ENCODE results near the gene FYB1.

FYB1 gene

DNA sequence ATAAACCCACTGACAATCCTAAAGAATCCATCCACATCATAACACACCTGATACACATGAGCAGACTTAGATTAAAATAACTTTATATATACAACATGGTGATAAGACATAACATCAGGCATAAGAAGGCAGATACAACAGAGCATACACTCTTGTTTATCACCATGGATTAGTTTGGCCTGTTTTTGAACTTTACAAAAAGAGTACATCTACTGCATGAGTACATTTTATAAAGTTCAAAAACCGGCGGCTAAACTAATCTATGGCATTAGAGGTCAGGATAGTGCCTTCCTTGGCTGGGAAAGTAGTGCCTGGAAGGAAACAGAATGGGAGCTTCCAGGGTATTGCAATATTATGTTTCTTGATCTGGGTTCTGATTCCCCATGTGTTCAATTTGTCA lies 160.3 kb downstream of the FYB1 start:
- Histone ChIP-seq H3K4me2 (ENCODE audit: low read length, poor library complexity, severe bottlenecking) (no peak overlapping the region), H3K9ac (ENCODE audit: low read length) (no peak overlapping the region), H3K4me3 (ENCODE audit: insufficient read depth in 1 of 2, low read depth in 1 of 2, low read length in 2 of 2) (no peak overlapping the region), H4K91ac (ENCODE audit: low read length) (no peak overlapping the region), H2BK120ac (ENCODE audit: low read depth, low read length) (no peak overlapping the region), H3K18ac (ENCODE audit: low read depth in 1 of 2, low read length in 2 of 2) (no peak overlapping the region), H3K14ac (ENCODE audit: low read length in 2 of 2) (no peak overlapping the region), H3K27me3 (ENCODE audit: control insufficient read depth in 1 of 2, insufficient read depth in 1 of 2, low read length in 2 of 2) (no peaks in the 10 kb centered on the region), H2AK5ac (ENCODE audit: low read length, severe bottlenecking) (no peak overlapping the region), H3K4ac (ENCODE audit: low read depth in 1 of 2, low read length in 2 of 2) (no peak overlapping the region), H4K8ac (ENCODE audit: low read length) (no peak overlapping the region), H3K36me3 (ENCODE audit: control insufficient read depth in 1 of 2, insufficient read depth in 2 of 2, low read depth in 1 of 2, low read length in 2 of 2) (peaks cover 3 to 9% of the 10 kb centered on the region in 2 experiments), H3K27ac (ENCODE audit: low read length, poor library complexity, severe bottlenecking) (no peak overlapping the region), H2BK15ac (ENCODE audit: low read depth, poor library complexity, severe bottlenecking) (no peak overlapping the region), H3K79me1 (replicated peaks; ENCODE audit: low read length, poor library complexity, severe bottlenecking) (peaks cover 6% of the 10 kb centered on the region), H3K23ac (ENCODE audit: low read length in 2 of 2) (no peak overlapping the region), H2AFZ (ENCODE audit: low read depth, low read length) (no peak overlapping the region), H3K9me3 (ENCODE audit: control insufficient read depth, low read length) (no peaks in the 10 kb centered on the region), H3K4me1 (ENCODE audit: control insufficient read depth, insufficient read depth, low read depth, low read length) (no peaks in the 10 kb centered on the region), H2BK5ac (ENCODE audit: low read depth, low read length, poor library complexity, severe bottlenecking) (no peak overlapping the region), H2BK12ac (ENCODE audit: low read length in 2 of 2) (no peak overlapping the region)
- DNase-seq, result no peak
- 89% methylated on average over 2 of the region's 2 CpGs for WGBS

DNA sequence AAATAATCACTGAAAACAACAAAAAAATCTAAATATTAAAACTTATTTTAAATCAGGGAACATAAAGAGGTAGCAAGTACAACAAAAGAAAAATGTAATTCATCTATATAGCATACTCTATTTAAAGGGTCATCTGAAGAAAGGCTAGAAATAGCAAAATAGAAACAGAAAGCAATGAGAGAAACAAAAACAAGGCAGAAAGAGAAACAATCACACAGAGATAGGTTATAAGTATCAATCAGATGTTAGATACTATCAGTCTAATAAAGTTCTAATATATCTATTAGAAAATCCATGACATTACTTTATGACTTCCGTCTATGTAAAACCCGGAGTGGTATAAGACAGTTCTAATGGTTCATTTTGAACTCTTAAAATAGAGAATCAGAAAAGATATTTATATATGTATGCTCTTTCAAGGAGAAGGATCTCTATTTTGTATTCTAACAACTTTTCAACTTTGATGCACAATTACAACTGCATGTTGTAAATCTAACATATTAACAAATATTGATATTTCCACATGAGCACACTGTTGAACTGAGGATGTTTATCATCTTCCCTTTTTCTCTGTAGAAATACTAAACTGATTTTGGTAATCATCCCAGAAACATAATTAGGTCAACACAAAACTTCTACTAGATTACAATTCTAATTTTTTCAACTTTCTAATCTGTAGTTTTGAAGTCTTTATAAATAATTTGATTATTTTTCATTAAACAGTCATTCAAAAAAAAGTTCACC lies 161.0 kb downstream of the FYB1 start:
- H3K9ac ChIP-seq (ENCODE audit: low read length), result peak overlapping the region; percentile 88
- WGBS, result no CpG with 5 or more reads among the region's 2 CpGs

DNA sequence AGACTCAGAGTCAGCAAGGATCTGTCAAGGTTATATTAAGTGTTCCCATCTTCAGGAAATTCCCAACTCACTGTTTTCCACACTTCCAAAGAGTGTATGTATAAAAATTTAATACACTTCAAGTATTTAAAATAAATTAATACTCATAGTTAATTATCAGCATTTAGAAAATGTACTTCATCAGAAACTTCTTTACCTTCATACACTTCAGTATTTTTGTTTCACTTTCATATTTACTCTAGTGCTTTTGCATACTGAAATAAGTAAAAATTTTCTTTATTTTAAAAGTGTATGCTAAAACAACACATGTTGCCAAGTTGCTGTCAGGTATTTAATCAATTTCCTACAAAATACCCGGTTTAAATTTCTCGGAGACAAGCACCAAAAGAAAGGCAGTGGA lies 161.6 kb downstream of the FYB1 start:
- Histone ChIP-seq H4K8ac (ENCODE audit: low read length) (no peak overlapping the region), H3K9me3 (ENCODE audit: control insufficient read depth, low read length) (no peaks in the 10 kb centered on the region), H2BK120ac (ENCODE audit: low read depth, low read length) (no peak overlapping the region), H3K4me3 (ENCODE audit: insufficient read depth in 1 of 2, low read depth in 1 of 2, low read length in 2 of 2) (peak overlapping the region in 1 of 2 experiments; percentile 64), H3K4me1 (ENCODE audit: control insufficient read depth, insufficient read depth, low read depth, low read length) (no peaks in the 10 kb centered on the region), H3K27ac (ENCODE audit: low read length, poor library complexity, severe bottlenecking) (no peak overlapping the region), H3K27me3 (ENCODE audit: control insufficient read depth in 1 of 2, insufficient read depth in 1 of 2, low read length in 2 of 2) (no peaks in the 10 kb centered on the region), H2AFZ (ENCODE audit: low read depth, low read length) (no peak overlapping the region), H3K9ac (ENCODE audit: low read length) (peak overlapping the region; percentile 88), H3K4ac (ENCODE audit: low read depth in 1 of 2, low read length in 2 of 2) (no peak overlapping the region), H3K23ac (ENCODE audit: low read length in 2 of 2) (no peak overlapping the region), H3K4me2 (ENCODE audit: low read length, poor library complexity, severe bottlenecking) (no peak overlapping the region), H3K79me1 (replicated peaks; ENCODE audit: low read length, poor library complexity, severe bottlenecking) (peaks cover 9% of the 10 kb centered on the region), H2BK5ac (ENCODE audit: low read depth, low read length, poor library complexity, severe bottlenecking) (no peak overlapping the region), H2AK5ac (ENCODE audit: low read length, severe bottlenecking) (no peak overlapping the region), H2BK12ac (ENCODE audit: low read length in 2 of 2) (no peak overlapping the region), H4K91ac (ENCODE audit: low read length) (no peak overlapping the region), H3K18ac (ENCODE audit: low read depth in 1 of 2, low read length in 2 of 2) (no peak overlapping the region), H2BK15ac (ENCODE audit: low read depth, poor library complexity, severe bottlenecking) (no peak overlapping the region), H3K36me3 (ENCODE audit: control insufficient read depth in 1 of 2, insufficient read depth in 2 of 2, low read depth in 1 of 2, low read length in 2 of 2) (peaks cover 3 to 9% of the 10 kb centered on the region in 2 experiments), H3K14ac (ENCODE audit: low read length in 2 of 2) (no peak overlapping the region)
- 90% methylated on average over 2 of the region's 2 CpGs for WGBS
- peak; percentile 30 for DNase-seq

More for the DNA sequence above, 161.0 kb downstream of the FYB1 start:
- no peak overlapping the region for H4K8ac ChIP-seq (ENCODE audit: low read length)
- H3K79me1 ChIP-seq (replicated peaks; ENCODE audit: low read length, poor library complexity, severe bottlenecking), result peaks cover 7% of the 10 kb centered on the region
- H3K4me2 ChIP-seq (ENCODE audit: low read length, poor library complexity, severe bottlenecking), result no peak overlapping the region
- no peak overlapping the region for H2BK5ac ChIP-seq (ENCODE audit: low read depth, low read length, poor library complexity, severe bottlenecking)
- H2BK15ac ChIP-seq (ENCODE audit: low read depth, poor library complexity, severe bottlenecking), result no peak overlapping the region
- no peaks in the 10 kb centered on the region for H3K9me3 ChIP-seq (ENCODE audit: control insufficient read depth, low read length)
- H3K4me3 ChIP-seq (ENCODE audit: insufficient read depth in 1 of 2, low read depth in 1 of 2, low read length in 2 of 2), result peak overlapping the region in 1 of 2 experiments; percentile 64
- H3K4me1 ChIP-seq (ENCODE audit: control insufficient read depth, insufficient read depth, low read depth, low read length), result no peaks in the 10 kb centered on the region
- no peak overlapping the region for H2AFZ ChIP-seq (ENCODE audit: low read depth, low read length)
- H3K27ac ChIP-seq (ENCODE audit: low read length, poor library complexity, severe bottlenecking), result no peak overlapping the region
- H3K36me3 ChIP-seq (ENCODE audit: control insufficient read depth in 1 of 2, insufficient read depth in 2 of 2, low read depth in 1 of 2, low read length in 2 of 2), result peaks cover 3 to 9% of the 10 kb centered on the region in 2 experiments
- H3K4ac ChIP-seq (ENCODE audit: low read depth in 1 of 2, low read length in 2 of 2), result no peak overlapping the region
- H3K23ac ChIP-seq (ENCODE audit: low read length in 2 of 2), result no peak overlapping the region
- DNase-seq, result no peak
- H2BK120ac ChIP-seq (ENCODE audit: low read depth, low read length), result no peak overlapping the region
- H2AK5ac ChIP-seq (ENCODE audit: low read length, severe bottlenecking), result no peak overlapping the region
- no peaks in the 10 kb centered on the region for H3K27me3 ChIP-seq (ENCODE audit: control insufficient read depth in 1 of 2, insufficient read depth in 1 of 2, low read length in 2 of 2)
- H3K18ac ChIP-seq (ENCODE audit: low read depth in 1 of 2, low read length in 2 of 2), result no peak overlapping the region
- no peak overlapping the region for H3K14ac ChIP-seq (ENCODE audit: low read length in 2 of 2)
- no peak overlapping the region for H4K91ac ChIP-seq (ENCODE audit: low read length)
- H2BK12ac ChIP-seq (ENCODE audit: low read length in 2 of 2), result no peak overlapping the region

DNA sequence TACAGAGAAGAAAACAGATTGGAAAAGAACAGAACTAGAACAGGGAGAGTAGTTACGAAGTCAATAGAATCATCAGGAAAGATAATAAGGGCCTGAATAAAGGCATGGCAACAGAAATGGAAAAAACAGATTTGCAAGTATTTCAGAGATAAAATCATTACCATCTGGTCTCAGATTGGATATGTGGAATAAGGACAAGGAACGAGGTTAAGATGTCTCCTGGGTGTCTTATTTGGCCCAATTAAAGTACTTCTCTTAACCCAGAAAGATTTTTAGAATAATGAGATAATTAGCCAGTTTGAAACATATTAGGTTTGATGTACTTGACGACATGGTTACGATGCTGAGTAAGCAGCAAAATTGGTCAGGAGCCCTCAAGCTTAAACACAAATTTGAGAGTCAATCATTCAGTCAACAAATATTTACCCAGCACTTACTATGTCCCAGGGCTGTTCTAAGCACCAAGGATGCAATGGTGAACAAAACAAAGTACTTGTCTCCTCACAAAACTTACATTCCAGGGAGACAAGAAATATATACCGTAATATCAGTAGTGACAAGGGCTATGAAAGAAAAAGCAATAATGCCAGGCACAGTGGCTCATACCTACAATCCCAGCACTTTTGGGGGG lies 163.5 kb downstream of the FYB1 start:
- Histone ChIP-seq H3K4ac (ENCODE audit: low read depth in 1 of 2, low read length in 2 of 2) (no peak overlapping the region), H4K8ac (ENCODE audit: low read length) (no peak overlapping the region), H3K36me3 (ENCODE audit: control insufficient read depth in 1 of 2, insufficient read depth in 2 of 2, low read depth in 1 of 2, low read length in 2 of 2) (peaks cover 3 to 4% of the 10 kb centered on the region in 2 experiments), H3K4me2 (ENCODE audit: low read length, poor library complexity, severe bottlenecking) (no peak overlapping the region), H2AFZ (ENCODE audit: low read depth, low read length) (no peak overlapping the region), H2AK5ac (ENCODE audit: low read length, severe bottlenecking) (no peak overlapping the region), H2BK120ac (ENCODE audit: low read depth, low read length) (no peak overlapping the region), H4K91ac (ENCODE audit: low read length) (no peak overlapping the region), H3K27me3 (ENCODE audit: control insufficient read depth in 1 of 2, insufficient read depth in 1 of 2, low read length in 2 of 2) (no peaks in the 10 kb centered on the region), H3K23ac (ENCODE audit: low read length in 2 of 2) (no peak overlapping the region), H3K18ac (ENCODE audit: low read depth in 1 of 2, low read length in 2 of 2) (no peak overlapping the region), H3K14ac (ENCODE audit: low read length in 2 of 2) (no peak overlapping the region), H2BK15ac (ENCODE audit: low read depth, poor library complexity, severe bottlenecking) (peak overlapping the region; percentile 54), H2BK12ac (ENCODE audit: low read length in 2 of 2) (no peak overlapping the region), H2BK5ac (ENCODE audit: low read depth, low read length, poor library complexity, severe bottlenecking) (no peak overlapping the region), H3K27ac (ENCODE audit: low read length, poor library complexity, severe bottlenecking) (no peak overlapping the region), H3K9ac (ENCODE audit: low read length) (no peak overlapping the region), H3K4me1 (ENCODE audit: control insufficient read depth, insufficient read depth, low read depth, low read length) (no peaks in the 10 kb centered on the region), H3K79me1 (replicated peaks; ENCODE audit: low read length, poor library complexity, severe bottlenecking) (peaks cover 7% of the 10 kb centered on the region), H3K9me3 (ENCODE audit: control insufficient read depth, low read length) (no peaks in the 10 kb centered on the region), H3K4me3 (ENCODE audit: insufficient read depth in 1 of 2, low read depth in 1 of 2, low read length in 2 of 2) (no peak overlapping the region)
- WGBS, result over 99% methylated on average over 4 of the region's 5 CpGs
- DNase-seq, result no peak
